HG03025 (cell line): ENCODE measurements around the gene STARD3.

ENCODE experiments used
- ATAC-seq: cut with Tn5 transposase; IDR thresholded peaks from one replicate; pipeline ENCODE4 v1.9.1; 2021; ENCODE audit warnings: mild to moderate bottlenecking, moderate library complexity; ENCODE audit not compliant: unreplicated experiment, low FRiP score

Gene STARD3

GRCh38 chr17:39618956-39619785 lies 17.8 kb upstream of the STARD3 start:
- no peak for ATAC-seq

- no peak for ATAC-seq
Measured at GRCh38 chr17:39619786-39620101, 17.2 kb upstream of the STARD3 start.

GRCh38 chr17:39621523-39622379 lies 15.2 kb upstream of the STARD3 start:
- no peak for ATAC-seq

- ATAC-seq = no peak
Measured at GRCh38 chr17:39622380-39623006, 14.5 kb upstream of the STARD3 start.

DNA sequence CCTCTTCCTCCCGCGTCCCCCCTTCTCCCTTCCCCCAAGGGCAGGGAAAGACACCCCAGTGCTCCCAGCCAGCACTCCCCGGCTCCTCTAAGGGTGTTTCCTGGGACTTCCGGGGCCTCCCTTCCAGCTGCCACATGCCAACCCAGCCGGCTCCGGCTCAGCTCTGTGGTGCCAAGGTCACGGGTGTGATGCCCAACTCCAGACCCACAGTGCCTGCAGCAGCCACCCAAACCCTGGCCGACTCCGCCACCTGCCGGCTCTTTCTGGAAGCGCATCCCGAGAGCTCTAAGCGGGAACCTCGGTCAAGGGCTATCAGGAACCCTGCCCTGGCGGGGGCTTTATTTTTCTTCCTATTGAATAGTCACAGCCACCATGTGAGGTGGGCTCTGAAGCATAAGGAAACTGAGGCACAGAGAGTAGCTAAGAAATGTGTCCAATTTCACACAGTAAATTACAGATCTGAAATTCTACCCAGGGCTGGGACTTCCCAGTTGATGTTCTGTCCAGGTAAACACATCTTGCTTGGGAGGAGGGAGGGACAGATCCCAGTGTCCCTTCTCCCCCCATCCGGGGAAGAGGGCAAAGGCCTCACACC lies 13.5 kb upstream of the STARD3 start:
- ATAC-seq = no peak

- no peak for ATAC-seq
Measured at GRCh38 chr17:39624313-39624712, 12.6 kb upstream of the STARD3 start.

- no peak for ATAC-seq
Measured at GRCh38 chr17:39625198-39625785, 11.7 kb upstream of the STARD3 start.

DNA sequence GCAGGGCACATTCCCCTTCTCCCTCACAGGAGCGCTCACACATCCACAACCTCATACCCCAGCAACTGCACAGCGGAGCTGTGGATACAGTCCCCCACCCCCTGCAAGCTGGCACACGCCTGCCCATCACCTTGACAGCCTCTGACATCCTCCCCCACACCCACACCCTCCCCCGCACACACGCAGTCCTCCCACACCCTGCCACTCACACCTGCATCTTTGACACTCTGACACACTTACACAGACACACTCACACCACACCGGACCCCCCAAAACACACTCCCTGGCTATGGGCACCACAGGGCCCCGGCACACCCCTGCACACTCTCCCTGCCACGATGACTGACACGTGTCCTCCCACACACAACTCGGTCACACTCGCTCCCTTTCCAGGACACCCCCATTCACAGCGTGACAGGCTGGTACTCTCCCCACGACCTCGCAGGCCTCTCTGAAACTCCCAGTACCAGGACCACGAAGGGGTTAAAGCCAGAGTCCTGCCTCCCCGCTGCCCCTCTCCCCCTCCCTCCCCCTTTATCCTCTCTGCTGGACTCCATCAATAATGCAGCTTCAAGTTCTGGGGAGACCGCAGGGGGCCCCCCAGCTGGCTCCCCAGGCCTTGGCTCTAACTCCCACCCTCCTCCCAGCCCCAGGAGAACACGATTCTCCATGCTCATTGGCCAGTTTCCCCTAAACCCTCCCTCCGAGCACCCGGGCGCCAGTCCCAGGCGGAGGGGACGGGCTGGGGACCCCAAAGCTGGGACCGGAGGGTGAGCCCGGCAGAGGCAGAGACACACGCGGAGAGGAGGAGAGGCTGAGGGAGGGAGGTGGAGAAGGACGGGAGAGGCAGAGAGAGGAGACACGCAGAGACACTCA lies 10.5 kb upstream of the STARD3 start, which contains the start of gene PPP1R1B:
Gene PPP1R1B, plus strand, starts transcription at position 782 of the 876 bp plus-strand sequence. CDS start 441 bp downstream, outside the sequence.
- no peak for ATAC-seq

GRCh38 chr17:39627047-39627711 lies 9.8 kb upstream of the STARD3 start:
- no peak for ATAC-seq

GRCh38 chr17:39627712-39628516 lies 9.0 kb upstream of the STARD3 start:
- ATAC-seq = no peak

DNA sequence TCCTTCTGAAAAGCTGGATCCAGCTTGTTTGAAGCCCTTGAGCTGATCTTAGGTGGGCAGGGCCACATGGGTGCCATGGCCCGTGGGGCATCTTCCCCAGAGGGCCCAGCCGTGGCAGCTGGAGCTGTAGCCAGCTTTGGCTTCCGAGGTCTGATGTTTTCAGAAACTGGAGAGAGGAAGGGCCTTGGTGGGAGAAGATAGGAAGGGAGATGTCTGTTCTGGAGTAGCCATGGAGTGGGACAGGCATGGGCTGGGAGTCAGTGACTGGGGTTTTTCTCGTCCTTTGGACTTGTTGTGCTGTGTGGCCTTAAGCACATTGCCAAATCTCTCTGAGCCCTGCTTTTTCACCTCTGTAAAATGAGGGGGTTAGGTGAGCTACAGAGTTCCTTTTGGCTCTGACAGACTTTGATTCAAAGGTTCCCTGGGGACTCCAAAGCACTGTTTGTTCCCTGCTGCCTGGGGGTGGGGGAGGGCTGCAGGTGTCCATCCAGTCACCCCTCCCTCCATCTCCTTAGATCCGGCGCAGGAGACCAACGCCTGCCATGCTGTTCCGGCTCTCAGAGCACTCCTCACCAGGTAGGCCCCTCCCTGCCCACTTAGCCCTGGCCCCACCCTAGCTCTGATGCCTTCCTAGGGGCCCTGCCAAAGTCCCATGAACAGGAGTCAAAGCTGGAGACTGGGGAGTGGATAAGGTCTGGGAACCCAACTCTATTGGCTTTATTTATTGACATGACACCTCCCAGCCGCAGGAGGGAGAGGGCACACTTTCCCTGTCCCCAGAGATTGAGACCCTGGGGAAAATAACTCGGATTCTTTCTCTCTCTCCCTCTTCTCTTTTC lies 8.1 kb upstream of the STARD3 start:
- no peak for ATAC-seq

DNA sequence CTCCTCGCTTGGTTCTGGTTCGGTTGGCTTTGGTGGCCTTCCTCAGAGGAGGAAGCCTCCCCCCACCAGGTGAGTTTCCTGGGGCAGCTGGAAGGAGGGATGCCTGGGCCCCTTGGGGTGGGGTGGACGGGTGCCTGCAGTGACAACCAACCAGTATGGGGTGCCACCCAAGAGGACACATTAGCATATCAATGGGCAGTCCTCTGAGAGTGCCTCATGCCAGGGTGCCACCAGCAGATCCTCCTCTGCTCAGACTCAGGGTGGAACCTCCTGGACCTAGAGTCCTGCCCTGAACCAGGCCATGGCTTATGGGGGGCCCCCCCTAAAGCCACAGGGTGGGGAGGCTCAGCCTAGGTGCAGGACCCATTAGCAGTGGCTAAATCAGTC lies 7.5 kb upstream of the STARD3 start:
- no peak for ATAC-seq

DNA sequence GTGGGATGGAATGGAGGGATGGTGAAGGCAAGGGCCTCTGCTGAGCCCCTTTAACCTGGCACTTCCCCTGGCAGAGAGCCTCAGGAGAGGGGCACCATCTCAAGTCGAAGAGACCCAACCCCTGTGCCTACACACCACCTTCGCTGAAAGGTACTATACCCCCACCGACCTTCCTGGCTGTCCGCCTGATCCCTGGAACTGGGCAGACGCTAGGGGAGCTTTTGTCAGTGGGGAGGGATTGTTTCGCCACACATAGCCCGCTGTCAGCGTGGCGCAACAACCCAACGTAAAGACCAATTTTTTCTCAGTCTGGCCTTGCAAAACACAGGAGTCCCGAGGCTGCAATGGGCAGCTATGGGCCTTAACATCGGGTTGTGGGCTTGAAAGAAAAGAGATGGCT lies 7.0 kb upstream of the STARD3 start:
- no peak for ATAC-seq

GRCh38 chr17:39631403-39631802 lies 5.5 kb upstream of the STARD3 start:
- no peak for ATAC-seq

GRCh38 chr17:39632153-39632941 lies 4.6 kb upstream of the STARD3 start:
- ATAC-seq = no peak

DNA sequence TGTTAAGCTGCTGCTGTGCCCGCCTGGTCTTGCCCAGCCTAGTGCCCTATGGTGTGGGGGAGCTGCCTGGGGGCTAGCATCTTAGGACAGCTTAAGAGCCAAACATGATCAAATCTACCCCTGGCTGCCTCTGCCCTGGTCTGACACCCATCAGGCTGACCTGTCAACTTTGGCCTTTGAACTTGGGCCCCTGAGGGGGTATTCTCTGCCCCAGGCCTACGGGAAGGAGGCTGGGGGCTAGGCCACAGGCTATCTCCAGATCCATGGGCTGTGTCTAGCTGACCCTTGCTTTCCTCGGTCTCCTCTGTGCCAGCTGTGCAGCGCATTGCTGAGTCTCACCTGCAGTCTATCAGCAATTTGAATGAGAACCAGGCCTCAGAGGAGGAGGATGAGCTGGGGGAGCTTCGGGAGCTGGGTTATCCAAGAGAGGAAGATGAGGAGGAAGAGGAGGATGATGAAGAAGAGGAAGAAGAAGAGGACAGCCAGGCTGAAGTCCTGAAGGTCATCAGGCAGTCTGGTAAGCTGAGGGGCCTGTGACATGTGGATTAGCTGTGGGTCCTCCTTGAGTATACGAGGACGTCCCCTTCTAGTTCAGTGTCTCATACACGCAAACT lies 3.3 kb upstream of the STARD3 start:
- no peak for ATAC-seq
